Mucosa of stomach (tissue), 1 donor: ENCODE data around the gene CHTF8.
A peak's percentile ranks its signal among the peaks of the same experiment; 100 is the strongest.

Experiments
- H3K27me3 ChIP-seq: one replicate; pipeline ENCODE4 v1.7.0; 2013; ENCODE audit warnings: mild to moderate bottlenecking, low read length; ENCODE audit not compliant: control insufficient read depth, insufficient read depth
- H3K36me3 ChIP-seq: one replicate; pipeline ENCODE4 v1.7.0; 2013; ENCODE audit warnings: low read length; ENCODE audit not compliant: control insufficient read depth, insufficient read depth
- H3K4me1 ChIP-seq: one replicate; pipeline ENCODE4 v1.7.0; 2013; ENCODE audit warnings: mild to moderate bottlenecking, low read length; ENCODE audit not compliant: control insufficient read depth, insufficient read depth
- H3K4me3 ChIP-seq: one replicate; pipeline ENCODE4 v1.7.0; 2013; ENCODE audit warnings: low read length
- H3K9ac ChIP-seq: one replicate; pipeline ENCODE4 v1.7.0; 2013; ENCODE audit warnings: mild to moderate bottlenecking, low read length, moderate library complexity
- H3K9me3 ChIP-seq: one replicate; pipeline ENCODE4 v1.7.0; 2013; ENCODE audit warnings: mild to moderate bottlenecking, low read length, moderate library complexity; ENCODE audit not compliant: control insufficient read depth
- donor health status: Pancreatic carcinoma.

CHTF8 gene, protein sequence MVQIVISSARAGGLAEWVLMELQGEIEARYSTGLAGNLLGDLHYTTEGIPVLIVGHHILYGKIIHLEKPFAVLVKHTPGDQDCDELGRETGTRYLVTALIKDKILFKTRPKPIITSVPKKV

DNA sequence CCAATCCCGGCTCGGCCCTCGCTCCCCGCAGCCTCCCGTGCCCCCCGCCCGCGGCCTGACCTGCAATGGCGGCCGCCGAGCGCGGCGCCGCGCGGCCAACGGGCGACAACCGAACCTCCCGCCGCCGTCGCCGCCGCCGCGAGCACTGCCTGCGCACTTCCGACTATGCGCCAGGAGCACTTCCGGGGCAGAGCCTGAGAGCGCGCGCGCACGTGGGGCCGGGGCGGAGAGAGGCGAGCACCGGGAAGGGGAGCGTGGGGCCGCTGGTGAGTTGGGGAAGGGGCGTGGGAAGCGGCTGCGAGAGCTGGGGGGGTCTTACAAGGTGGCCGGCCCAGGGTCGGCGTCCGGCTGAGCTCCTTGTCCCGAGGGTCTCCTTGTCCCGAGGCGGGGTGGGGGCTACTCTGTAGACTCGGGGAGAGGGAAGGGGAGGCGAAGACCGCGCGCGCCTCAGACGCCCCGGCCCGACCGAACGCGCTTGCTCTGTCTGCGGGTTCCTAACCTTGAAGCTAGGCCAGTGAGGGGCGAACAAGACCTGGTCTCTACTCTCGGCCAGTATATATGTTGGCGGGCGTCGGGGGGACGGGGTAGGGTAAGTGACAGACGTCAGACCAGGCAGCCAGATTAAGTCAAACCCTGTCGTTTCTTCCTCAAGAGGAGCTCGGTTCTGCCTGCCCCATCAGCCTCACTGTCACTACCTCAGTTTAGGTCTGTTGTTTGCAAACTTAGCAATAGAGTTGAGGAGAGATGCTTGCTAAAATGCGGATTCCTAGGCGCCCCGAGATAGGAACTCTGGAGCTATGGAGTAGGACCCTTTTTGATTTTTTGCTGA lies at the start of gene CHTF8, which contains the start of gene UTP4:
TSS of gene CHTF8 (minus strand) at position 165 of the 829 bp plus-strand sequence. CDS start 11,130 bp downstream, outside the sequence.
TSS of gene UTP4 (plus strand) at position 226 of the 829 bp plus-strand sequence. CDS start 811 bp downstream, outside the sequence.
- Histone ChIP-seq H3K9me3 (no peaks in the 10 kb centered on the region), H3K4me3 (peak within 1 kb of the TSS; percentile 77), H3K27me3 (no peaks in the 10 kb centered on the region), H3K36me3 (no peaks in the 10 kb centered on the region), H3K4me1 (peaks cover 4% of the 10 kb centered on the region), H3K9ac (peak within 1 kb of the TSS; percentile 96)

DNA sequence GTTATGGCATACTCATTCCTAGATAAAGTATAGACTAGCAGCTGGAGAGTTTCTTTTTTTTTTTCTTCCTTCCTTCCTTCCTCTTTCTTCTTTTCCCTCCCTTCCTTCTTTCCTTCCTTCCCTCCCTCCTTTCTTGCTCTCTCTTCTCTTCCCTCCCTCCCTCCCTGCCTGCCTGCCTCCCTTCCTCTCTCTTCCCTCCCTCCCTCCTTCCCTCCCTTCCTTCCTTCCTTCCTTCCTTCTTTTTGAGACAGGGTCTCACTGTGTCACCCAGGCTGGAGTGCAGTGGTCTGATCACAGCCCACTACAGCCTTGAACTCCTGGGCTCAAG lies 47.6 kb upstream of the CHTF8 start:
- Histone ChIP-seq H3K36me3 (no peaks in the 10 kb centered on the region), H3K9ac (no peak overlapping the region), H3K27me3 (no peaks in the 10 kb centered on the region), H3K4me3 (no peak overlapping the region), H3K4me1 (peaks cover 8% of the 10 kb centered on the region), H3K9me3 (no peaks in the 10 kb centered on the region)

DNA sequence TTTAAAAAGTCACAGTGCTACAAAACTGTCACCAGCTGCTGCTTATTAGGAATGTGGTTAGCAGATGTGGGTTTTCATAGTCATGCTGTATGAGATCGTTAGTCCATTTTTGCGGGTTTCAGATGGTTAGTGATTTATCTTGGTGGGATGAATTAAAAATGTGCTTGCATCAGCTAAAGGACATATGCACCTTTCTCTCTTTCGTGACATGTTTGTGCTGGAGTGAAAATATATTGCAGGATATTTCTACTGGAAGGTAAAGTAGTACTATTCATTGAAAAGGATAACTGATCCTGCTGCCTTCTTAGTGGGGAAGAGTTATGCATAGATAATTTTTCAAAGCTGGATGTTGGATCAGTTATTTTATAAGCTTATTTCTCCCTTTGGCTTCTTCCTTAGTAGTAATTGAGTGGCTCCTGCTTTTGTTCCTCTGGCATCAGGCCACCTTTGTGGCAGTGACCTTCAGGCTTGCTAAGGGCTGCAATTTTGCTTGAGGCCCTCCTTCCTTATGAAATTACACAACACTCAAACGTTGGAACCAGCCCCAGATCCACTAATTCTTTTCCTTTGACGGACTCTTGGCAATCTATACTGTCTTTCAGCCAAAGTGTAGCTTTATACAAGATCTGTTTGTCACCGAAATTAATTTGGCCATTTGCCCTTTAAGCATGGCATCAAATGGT lies 47.1 kb upstream of the CHTF8 start:
- H3K27me3 ChIP-seq = no peaks in the 10 kb centered on the region
- H3K4me3 ChIP-seq = no peak overlapping the region
- peaks cover 8% of the 10 kb centered on the region for H3K4me1 ChIP-seq
- H3K36me3 ChIP-seq = no peaks in the 10 kb centered on the region
- H3K9ac ChIP-seq = no peak overlapping the region
- H3K9me3 ChIP-seq = no peaks in the 10 kb centered on the region

DNA sequence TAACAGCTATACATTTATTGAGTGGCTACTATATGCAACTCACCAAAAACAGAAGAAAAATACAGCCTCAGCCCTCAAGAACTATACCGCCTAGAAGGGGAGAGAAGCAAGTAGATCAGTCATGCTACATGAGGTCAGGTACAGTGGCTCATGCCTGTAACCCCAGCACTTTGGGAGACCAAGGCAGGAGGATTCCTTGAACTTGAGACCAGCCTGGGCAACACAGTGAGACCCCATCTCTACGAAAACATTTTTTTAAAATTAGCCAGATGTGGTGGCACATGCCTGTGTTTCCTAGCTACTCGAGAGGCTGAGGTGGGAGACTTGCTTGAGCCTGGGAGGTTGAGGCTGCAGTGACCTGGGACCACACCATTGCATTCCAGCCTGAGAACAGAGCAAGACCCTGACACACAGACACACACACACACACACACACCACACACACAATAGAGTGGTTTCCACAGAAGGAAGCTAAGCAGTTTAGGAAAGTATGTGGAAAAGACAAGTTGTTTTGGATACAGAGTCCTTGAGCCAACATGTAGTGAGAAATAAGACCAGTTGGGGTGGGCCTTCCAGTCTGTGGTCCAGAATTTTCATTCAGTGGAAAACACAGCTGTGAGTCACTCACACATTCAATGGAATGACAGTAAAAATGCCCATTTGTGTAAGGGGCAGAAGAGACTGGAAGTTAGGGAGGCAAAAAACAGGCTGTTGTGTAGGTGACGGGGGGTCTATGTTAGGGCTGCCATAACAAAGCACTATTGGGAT lies 43.8 kb upstream of the CHTF8 start:
- Histone ChIP-seq H3K36me3 (no peaks in the 10 kb centered on the region), H3K4me1 (peaks cover 33% of the 10 kb centered on the region), H3K4me3 (no peak overlapping the region), H3K9me3 (no peaks in the 10 kb centered on the region), H3K9ac (no peak overlapping the region), H3K27me3 (no peaks in the 10 kb centered on the region)

DNA sequence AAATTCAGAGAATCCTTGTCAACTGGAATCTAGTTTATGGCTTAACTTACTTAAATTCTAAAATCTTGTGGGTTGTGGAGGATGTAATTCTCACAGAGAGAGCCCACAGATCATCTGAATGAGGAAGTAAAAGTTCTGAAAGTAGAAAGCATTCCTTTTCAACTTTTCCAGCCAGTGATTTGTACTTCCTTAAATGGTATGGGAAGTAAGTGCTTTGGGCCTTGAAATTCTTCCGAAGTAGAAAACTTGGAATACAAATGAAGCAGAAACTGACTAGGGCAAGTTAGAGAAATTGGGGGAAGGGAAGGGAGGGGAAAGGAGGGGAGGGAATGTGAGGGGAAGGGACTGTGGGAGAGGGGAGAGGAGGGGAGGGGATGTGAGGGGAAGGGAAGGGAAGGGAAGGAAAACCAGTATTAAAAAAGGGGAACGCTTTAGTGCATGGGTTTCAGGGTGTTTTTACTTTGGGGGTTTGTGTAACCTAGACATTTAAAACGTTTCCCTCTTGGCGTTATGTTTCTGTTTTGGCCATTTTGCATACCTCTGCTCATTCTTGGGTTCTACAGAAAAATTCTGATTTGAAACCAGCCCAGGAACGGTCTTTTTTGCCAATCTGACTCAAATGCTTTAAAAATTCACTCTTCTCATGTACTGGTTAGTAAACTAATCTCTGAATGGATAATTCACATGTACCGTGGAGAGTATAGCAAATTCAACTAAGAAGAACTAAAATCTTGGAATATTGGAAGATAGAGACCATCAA lies 39.1 kb upstream of the CHTF8 start:
- Histone ChIP-seq H3K4me1 (peaks cover 39% of the 10 kb centered on the region), H3K9me3 (no peaks in the 10 kb centered on the region), H3K4me3 (no peak overlapping the region), H3K27me3 (no peaks in the 10 kb centered on the region), H3K9ac (peak overlapping the region; percentile 23), H3K36me3 (no peaks in the 10 kb centered on the region)

DNA sequence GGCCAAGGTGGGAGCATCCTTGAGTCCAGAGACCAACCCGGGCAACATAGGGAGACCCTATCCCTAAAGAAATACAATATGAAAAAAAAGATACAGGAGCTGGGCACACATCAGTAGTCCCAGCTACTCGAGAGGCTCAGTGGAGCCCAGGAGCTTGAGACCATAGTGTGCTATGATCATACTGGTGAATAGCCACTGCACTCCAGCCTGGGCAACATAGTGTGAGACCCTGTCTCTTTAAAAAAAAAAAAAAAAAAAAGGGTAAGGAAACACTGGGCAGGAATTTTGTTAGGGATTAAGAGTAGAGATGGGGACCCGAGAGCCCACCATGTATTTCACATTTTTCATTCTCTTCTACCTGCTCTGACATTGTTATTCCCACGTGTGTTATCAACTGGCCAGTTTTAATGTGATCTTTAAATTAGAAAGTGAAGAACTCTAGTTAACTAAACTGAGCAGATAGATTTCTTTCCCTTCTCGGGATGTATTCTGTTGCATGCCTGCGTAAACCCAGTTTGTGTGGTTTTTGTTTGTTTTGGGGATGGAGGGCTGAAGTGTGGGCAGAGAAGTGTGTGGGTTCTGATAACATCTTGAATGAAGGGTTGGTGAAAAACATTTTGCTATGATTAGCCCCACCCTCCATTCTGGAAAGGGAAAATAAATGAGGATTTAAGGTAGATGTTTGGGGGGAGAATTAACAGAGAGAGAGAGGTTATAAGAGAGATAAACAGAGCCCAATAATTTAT lies 37.4 kb upstream of the CHTF8 start:
- H3K36me3 ChIP-seq = no peaks in the 10 kb centered on the region
- H3K4me3 ChIP-seq = no peak overlapping the region
- H3K9ac ChIP-seq = no peak overlapping the region
- H3K4me1 ChIP-seq = peaks cover 39% of the 10 kb centered on the region
- no peaks in the 10 kb centered on the region for H3K9me3 ChIP-seq
- no peaks in the 10 kb centered on the region for H3K27me3 ChIP-seq

DNA sequence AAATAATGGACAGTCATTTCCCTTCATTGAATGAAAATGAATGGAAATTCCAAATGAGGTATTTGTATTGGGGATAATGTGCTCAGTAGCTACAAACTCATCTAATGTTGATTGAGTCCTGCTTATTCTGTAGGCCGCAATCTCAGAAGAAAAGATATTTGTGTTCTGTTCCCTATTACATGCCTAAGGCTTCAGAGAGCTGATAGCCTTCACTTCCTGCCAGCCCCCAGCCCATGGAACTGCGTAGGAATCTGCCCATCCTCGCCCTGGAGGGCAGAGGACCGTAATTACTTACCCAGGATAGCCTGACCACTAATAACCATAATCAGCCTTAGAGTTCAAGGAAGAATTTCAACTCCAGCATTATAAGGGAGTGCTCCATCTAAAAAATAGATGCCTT lies 36.7 kb upstream of the CHTF8 start:
- no peaks in the 10 kb centered on the region for H3K36me3 ChIP-seq
- peaks cover 35% of the 10 kb centered on the region for H3K4me1 ChIP-seq
- H3K9ac ChIP-seq = no peak overlapping the region
- H3K4me3 ChIP-seq = no peak overlapping the region
- no peaks in the 10 kb centered on the region for H3K27me3 ChIP-seq
- H3K9me3 ChIP-seq = no peaks in the 10 kb centered on the region

DNA sequence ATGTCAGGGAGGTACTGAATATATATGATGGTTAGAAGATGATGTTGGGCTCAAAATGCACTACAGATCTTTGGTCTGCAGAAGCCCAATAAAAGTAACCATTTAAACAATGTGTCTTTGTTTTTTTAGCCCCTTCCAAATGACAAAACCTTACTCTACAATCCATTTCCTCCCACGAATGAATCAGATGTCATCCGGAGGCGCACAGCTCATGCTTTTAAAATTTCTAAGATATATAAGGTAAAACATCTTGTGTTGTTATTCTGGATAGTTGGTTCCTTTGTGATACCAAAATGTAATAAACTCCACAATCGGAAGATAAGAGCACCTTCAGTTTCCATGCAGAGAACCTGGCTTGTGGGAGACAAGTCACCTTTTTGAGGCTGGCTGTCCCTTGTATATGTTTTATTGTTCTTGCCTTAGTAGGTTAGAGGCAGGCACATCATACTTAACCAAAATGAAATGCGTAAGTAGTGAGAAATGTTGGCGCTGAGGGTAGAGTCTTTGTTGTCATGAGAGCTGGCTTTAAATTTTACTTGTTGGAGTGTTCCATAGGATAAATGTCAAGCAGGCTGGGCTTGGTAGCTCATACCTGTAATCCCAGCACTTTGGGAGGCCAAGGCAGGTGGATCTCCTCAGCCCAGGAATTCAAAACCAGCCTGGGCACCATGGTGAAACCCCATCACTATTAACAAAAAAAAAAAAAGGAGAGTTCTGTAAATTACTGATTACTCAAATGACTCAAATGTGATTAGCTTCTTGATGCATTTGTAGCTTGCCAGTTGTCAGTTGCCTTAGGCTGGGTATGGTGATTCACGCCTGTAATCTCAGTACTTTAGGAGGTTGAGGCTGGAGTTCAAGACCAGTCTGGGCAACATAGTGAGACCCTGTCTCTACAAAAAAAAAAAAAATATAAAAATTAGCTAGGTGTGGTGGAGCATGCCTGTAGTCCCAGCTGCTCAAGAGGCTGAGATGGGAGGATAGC lies 34.9 kb upstream of the CHTF8 start:
- H3K36me3 ChIP-seq = no peaks in the 10 kb centered on the region
- H3K9me3 ChIP-seq = no peaks in the 10 kb centered on the region

DNA sequence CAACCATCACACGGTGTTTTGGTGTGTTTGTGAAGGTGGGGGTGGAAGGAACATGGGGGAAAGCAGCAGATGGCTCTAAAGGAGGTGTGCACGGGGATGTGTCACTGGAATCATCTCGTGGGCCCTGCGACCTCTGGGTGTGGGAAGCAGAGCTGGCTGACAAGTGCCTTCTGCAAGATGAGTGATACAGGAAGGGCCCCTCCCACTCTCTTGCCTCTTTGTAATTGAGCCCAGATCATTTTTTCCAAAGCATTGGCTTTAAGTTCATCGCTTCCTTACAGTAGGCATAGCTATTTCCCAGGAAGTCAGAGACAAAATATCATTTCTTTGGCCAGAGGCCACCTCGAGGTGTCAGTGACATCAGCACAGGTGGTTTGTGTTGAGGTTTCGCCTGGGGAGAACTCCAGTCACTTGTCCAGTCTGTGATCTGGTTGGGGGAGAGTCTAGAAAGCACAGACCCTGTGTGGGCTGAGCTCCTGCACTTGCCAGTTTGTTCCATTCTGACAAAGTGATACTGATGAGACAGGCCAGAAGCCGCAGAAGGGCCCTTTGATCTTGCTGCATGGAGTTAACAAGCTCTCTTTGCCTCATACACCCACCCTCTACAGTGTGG lies 33.9 kb upstream of the CHTF8 start:
- no peaks in the 10 kb centered on the region for H3K9me3 ChIP-seq
- H3K4me1 ChIP-seq = peaks cover 15% of the 10 kb centered on the region
- H3K9ac ChIP-seq = no peak overlapping the region
- H3K36me3 ChIP-seq = no peaks in the 10 kb centered on the region
- no peak overlapping the region for H3K4me3 ChIP-seq
- H3K27me3 ChIP-seq = no peaks in the 10 kb centered on the region

More for the DNA sequence above, 34.9 kb upstream of the CHTF8 start:
- no peak overlapping the region for H3K4me3 ChIP-seq
- no peaks in the 10 kb centered on the region for H3K27me3 ChIP-seq
- H3K9ac ChIP-seq = no peak overlapping the region
- H3K4me1 ChIP-seq = peaks cover 23% of the 10 kb centered on the region

DNA sequence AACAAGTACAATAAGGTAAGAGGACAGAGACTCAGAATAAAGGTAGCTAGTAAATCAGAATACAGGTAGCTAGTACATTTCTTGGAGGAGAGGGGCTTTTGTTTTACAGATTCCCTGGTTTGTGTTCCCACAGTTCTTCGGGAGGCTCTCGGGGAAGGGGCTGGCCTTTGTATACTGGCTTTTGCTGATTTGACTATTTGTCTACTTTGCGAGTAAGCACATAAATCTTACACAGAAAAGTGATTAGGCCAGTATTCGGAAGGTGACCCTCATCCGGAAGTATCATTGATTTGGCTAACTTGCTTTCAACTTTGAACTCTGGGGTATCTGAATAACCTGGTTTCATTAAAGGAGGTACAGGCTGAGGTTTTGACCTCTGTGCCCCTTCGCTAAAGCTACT lies 33.2 kb upstream of the CHTF8 start:
- no peak overlapping the region for H3K9ac ChIP-seq
- no peaks in the 10 kb centered on the region for H3K9me3 ChIP-seq
- no peaks in the 10 kb centered on the region for H3K27me3 ChIP-seq
- peaks cover 8% of the 10 kb centered on the region for H3K4me1 ChIP-seq
- no peaks in the 10 kb centered on the region for H3K36me3 ChIP-seq
- no peak overlapping the region for H3K4me3 ChIP-seq
